CD4-positive, alpha-beta T cell (primary cell): ENCODE data around the gene AGRN. TPM values are rescaled to one million over a fixed set of nuclear protein-coding genes. Genes with fewer than 3 reads are reported as not detected.
A peak's percentile ranks its signal among the peaks of the same experiment; 100 is the strongest.

Experiments used
- ATAC-seq: fragments of 200-7000 bp; cut with Tn5 transposase; one replicate; pipeline ENCODE4 v1.10.0; 2022; ENCODE audit warnings: mild to moderate bottlenecking; ENCODE audit not compliant: poor library complexity
- CTCF ChIA-PET: fragments of 350-600 bp; sonication (Branson Sonifier 250); formaldehyde crosslinking; loops from one replicate; lab custom pipeline; 2021; ENCODE audit warnings: antibody characterized with exemption, inconsistent platforms; lab: Charles Lee
- POLR2A ChIA-PET: fragments of 350-600 bp; sonication (Branson Sonifier 250); formaldehyde crosslinking; loops from one replicate; lab custom pipeline; 2021; ENCODE audit warnings: antibody characterized with exemption, inconsistent platforms; lab: Charles Lee
- DNase-seq, 14 experiments: peaks; one replicate each; pipeline ENCODE4 v3.0.0-alpha.2; 2013 to 2020; ENCODE audit warnings: mixed read lengths in 2 of 14
- H3K27ac ChIP-seq, 2 donors: one replicate each; pipeline versions ENCODE4 v1.5.1 to v1.7.0; 2013; ENCODE audit warnings: low read length in 2 of 2, low read depth in 1 of 2, mild to moderate bottlenecking in 1 of 2
- H3K27me3 ChIP-seq, 2 experiments: 1 replicate in 1 of 2; 2 replicates in 1 of 2; pipeline versions ENCODE4 v1.6.1 to v1.7.0; 2013; ENCODE audit warnings: low read length in 2 of 2, control low read depth in 1 of 2, mild to moderate bottlenecking in 1 of 2, moderate library complexity in 1 of 2; ENCODE audit not compliant: insufficient read depth in 2 of 2, control insufficient read depth in 1 of 2
- H3K36me3 ChIP-seq: one replicate; pipeline ENCODE4 v1.6.1; 2013; ENCODE audit warnings: low read length, control low read depth; ENCODE audit not compliant: insufficient read depth
- H3K4me1 ChIP-seq: one replicate; pipeline ENCODE4 v1.6.1; 2013; ENCODE audit warnings: low read length, control low read depth; ENCODE audit not compliant: insufficient read depth
- H3K4me3 ChIP-seq: one replicate; pipeline ENCODE4 v1.5.1; 2013; ENCODE audit warnings: mild to moderate bottlenecking, low read length, moderate library complexity
- H3K9me3 ChIP-seq, 2 experiments: 1 replicate in 1 of 2; 2 replicates in 1 of 2; pipeline versions ENCODE4 v1.6.1 to v1.7.0; 2013; ENCODE audit warnings: low read length in 2 of 2, mild to moderate bottlenecking in 2 of 2, control low read depth in 1 of 2, moderate library complexity in 1 of 2; ENCODE audit not compliant: control insufficient read depth in 1 of 2, insufficient read depth in 1 of 2
- H3K27ac Mint-ChIP-seq: one replicate; pipeline ENCODE4 v1.8.0; 2020; ENCODE audit warnings: mixed read lengths
- H3K27me3 Mint-ChIP-seq: one replicate; pipeline ENCODE4 v1.8.0; 2021; ENCODE audit warnings: mixed read lengths
- H3K36me3 Mint-ChIP-seq: one replicate; pipeline ENCODE4 v1.8.0; 2021; ENCODE audit warnings: low read depth, mixed read lengths
- H3K4me1 Mint-ChIP-seq: one replicate; pipeline ENCODE4 v1.8.0; 2021; ENCODE audit warnings: low read depth, mixed read lengths
- H3K4me3 Mint-ChIP-seq: one replicate; pipeline ENCODE4 v1.8.0; 2020; ENCODE audit warnings: mild to moderate bottlenecking, mixed read lengths
- H3K9me3 Mint-ChIP-seq: one replicate; pipeline ENCODE4 v1.8.0; 2020; ENCODE audit warnings: mixed read lengths
- CTCF ChIP-seq: fragments of 200-600 bp; IDR thresholded peaks from one replicate; pipeline ENCODE4 v1.8.0; 2022; ENCODE audit warnings: antibody characterized with exemption, mild to moderate bottlenecking
- intact Hi-C, 2 experiments: fragments of 100-400 bp; cut with DNase I in 1 of 2; cut with micrococcal nuclease in 1 of 2; formaldehyde crosslinking; loops; one replicate each; pipeline versions ENCODE4 v1.15.1 to v1.9.0; 2023 to 2025; cut with DNase I, micrococcal nuclease
- total RNA-seq, 174 experiments: library from RNA in 2 of 174; stranded (reverse) in 2 of 174; gene quantifications; one replicate each; pipeline ENCODE4 v1.2.3 and lab custom pipeline; 2021 to 2026

AGRN gene
- total RNA-seq, 2 experiments from 2014 or later, result 1.5 to 2.0 TPM

- H3K27ac ChIP-seq, result no peak overlapping the region
- H3K36me3 Mint-ChIP-seq, result no peaks in the 10 kb centered on the region
- peaks cover 21 to 28% of the 10 kb centered on the region in 2 experiments for H3K27me3 ChIP-seq
- peaks cover 0 to 18% of the 10 kb centered on the region in 2 experiments for H3K9me3 ChIP-seq
- ATAC-seq, result no peak
- peaks cover 23% of the 10 kb centered on the region for H3K27me3 Mint-ChIP-seq
- H3K4me3 Mint-ChIP-seq, result no peak overlapping the region
- CTCF ChIA-PET, result interaction anchor here (0.7 kb wide), 1 partner anchor 70 kb away, joined by 3 read pairs; no protein-coding TSS in a partner anchor
- peak in 1 of 14 experiments; percentile 21 for DNase-seq
- no peak for TF ChIP-seq CTCF
- peaks cover 7% of the 10 kb centered on the region for H3K4me1 Mint-ChIP-seq
- H3K27ac Mint-ChIP-seq, result no peak overlapping the region
- no peak overlapping the region for H3K4me3 ChIP-seq
- POLR2A ChIA-PET, result no interaction called here
- peaks cover 11% of the 10 kb centered on the region for H3K4me1 ChIP-seq
- H3K9me3 Mint-ChIP-seq, result no peaks in the 10 kb centered on the region
- no peaks in the 10 kb centered on the region for H3K36me3 ChIP-seq
- intact Hi-C loops, result no loop called here
These were observed 45.7 kb upstream of the AGRN start for GRCh38 chr1:974293-974640.

GRCh38 chr1:974687-975328, 45.1 kb upstream of the AGRN start:
- Mint-ChIP-seq H3K27me3 (peaks cover 17% of the 10 kb centered on the region), H3K4me1 (peaks cover 7% of the 10 kb centered on the region), H3K9me3 (no peaks in the 10 kb centered on the region), H3K4me3 (no peak overlapping the region), H3K36me3 (no peaks in the 10 kb centered on the region), H3K27ac (no peak overlapping the region)
- ChIA-PET POLR2A (no interaction called here), CTCF (interaction anchor here (0.7 to 1.7 kb wide), 2 partner anchors 70 kb away, joined by 3 to 4 read pairs; no protein-coding TSS in a partner anchor)
- H3K4me3 ChIP-seq, result no peak overlapping the region
- H3K27me3 ChIP-seq, result peaks cover 21 to 28% of the 10 kb centered on the region in 2 experiments
- H3K4me1 ChIP-seq, result peaks cover 11% of the 10 kb centered on the region
- ATAC-seq (no peak), DNase-seq (peak in 1 of 14 experiments; percentile 30)
- H3K9me3 ChIP-seq, result peaks cover 0 to 18% of the 10 kb centered on the region in 2 experiments
- H3K36me3 ChIP-seq, result no peaks in the 10 kb centered on the region
- TF ChIP-seq CTCF, result no peak
- H3K27ac ChIP-seq, result no peak overlapping the region
- intact Hi-C loops, result no loop called here

GRCh38 chr1:975365-975764, 44.6 kb upstream of the AGRN start:
- CTCF ChIA-PET, result interaction anchor here (1.1 to 1.7 kb wide), 4 partner anchors 9 to 106 kb away, joined by 4 read pairs; no protein-coding TSS in a partner anchor
- peaks cover 0 to 18% of the 10 kb centered on the region in 2 experiments for H3K9me3 ChIP-seq
- TF ChIP-seq CTCF, result no peak
- H3K4me3 ChIP-seq, result no peak overlapping the region
- Mint-ChIP-seq H3K4me1 (peaks cover 7% of the 10 kb centered on the region), H3K27ac (no peak overlapping the region), H3K4me3 (no peak overlapping the region), H3K9me3 (no peaks in the 10 kb centered on the region), H3K27me3 (peaks cover 16% of the 10 kb centered on the region), H3K36me3 (no peaks in the 10 kb centered on the region)
- H3K27me3 ChIP-seq, result peaks cover 17 to 24% of the 10 kb centered on the region in 2 experiments
- ATAC-seq (no peak), DNase-seq (peak in 1 of 14 experiments; percentile 26)
- H3K36me3 ChIP-seq, result no peaks in the 10 kb centered on the region
- H3K27ac ChIP-seq, result no peak overlapping the region
- H3K4me1 ChIP-seq, result peaks cover 11% of the 10 kb centered on the region
- intact Hi-C loops, result no loop called here
- POLR2A ChIA-PET, result interaction anchor here (0.6 to 1.0 kb wide), 2 partner anchors 21 to 106 kb away, joined by 3 to 4 read pairs; no protein-coding TSS in a partner anchor
